Measurements from ENCODE around the gene CCDC30. TPM values are rescaled to one million over a fixed set of nuclear protein-coding genes. Genes with fewer than 3 reads are reported as not detected.
"Not testable (repeated sequence)": the region's sequence is repeated elsewhere in the genome, so short reads cannot be mapped to it uniquely, and the experiment has no call there.

CCDC30 gene
- total RNA-seq, 1 donor from 2014 or later = 0.26 TPM

GRCh38 chr1:42450061-42450460, 13.0 kb upstream of the CCDC30 start:
- no peak for DNase-seq (ENCODE audit: low read depth in 2 of 2)

GRCh38 chr1:42453386-42453785, 9.7 kb upstream of the CCDC30 start:
- no peak for DNase-seq (ENCODE audit: low read depth in 2 of 2)

- DNase-seq (ENCODE audit: low read depth in 2 of 2) = no peak
Observed at GRCh38 chr1:42454403-42454802, 8.7 kb upstream of the CCDC30 start.

GRCh38 chr1:42456010-42456753, 6.9 kb upstream of the CCDC30 start, which contains the start of the genes PPCS and ZMYND12:
Gene PPCS, plus strand, starts transcription at chr1:42456543. Its CDS starts 23 bp downstream, at chr1:42456566.
Gene ZMYND12, minus strand, starts transcription at chr1:42456022. Its CDS starts 25 bp downstream, at chr1:42455997.
- DNase-seq (ENCODE audit: low read depth in 2 of 2) = peak; percentile 76 to 87

GRCh38 chr1:42456754-42457089, 6.4 kb upstream of the CCDC30 start:
- DNase-seq (ENCODE audit: low read depth in 2 of 2) = peak in 1 of 2 donors; percentile 11

GRCh38 chr1:42461196-42461595, 1.9 kb upstream of the CCDC30 start:
- no peak for DNase-seq (ENCODE audit: low read depth in 2 of 2)

- no peak for DNase-seq (ENCODE audit: low read depth in 2 of 2)
Observed at GRCh38 chr1:42463921-42464320, 835 bp downstream of the CCDC30 start.

- no peak for DNase-seq (ENCODE audit: low read depth in 2 of 2)
Observed at GRCh38 chr1:42466030-42466429, 2.9 kb downstream of the CCDC30 start.

GRCh38 chr1:42469727-42470126, 6.6 kb downstream of the CCDC30 start:
- no peak for DNase-seq (ENCODE audit: low read depth in 2 of 2)

GRCh38 chr1:42476605-42477004, 13.5 kb downstream of the CCDC30 start:
- DNase-seq (ENCODE audit: low read depth in 2 of 2) = no peak

- not testable (repeated sequence) for DNase-seq (ENCODE audit: low read depth in 2 of 2)
Observed at GRCh38 chr1:42477354-42477753, 14.3 kb downstream of the CCDC30 start.

GRCh38 chr1:42477775-42478174, 14.7 kb downstream of the CCDC30 start:
- DNase-seq (ENCODE audit: low read depth in 2 of 2) = no peak

GRCh38 chr1:42479621-42480020, 16.5 kb downstream of the CCDC30 start:
- DNase-seq (ENCODE audit: low read depth in 2 of 2) = no peak

GRCh38 chr1:42480921-42481320, 17.8 kb downstream of the CCDC30 start:
- no peak for DNase-seq (ENCODE audit: low read depth in 2 of 2)

- no peak for DNase-seq (ENCODE audit: low read depth in 2 of 2)
Observed at GRCh38 chr1:42482635-42483153, 19.6 kb downstream of the CCDC30 start.

GRCh38 chr1:42484382-42484781, 21.3 kb downstream of the CCDC30 start:
- no peak for DNase-seq (ENCODE audit: low read depth in 2 of 2)

- no peak for DNase-seq (ENCODE audit: low read depth in 2 of 2)
Observed at GRCh38 chr1:42490237-42490636, 27.2 kb downstream of the CCDC30 start.

- DNase-seq (ENCODE audit: low read depth in 2 of 2) = not testable (repeated sequence)
Observed at GRCh38 chr1:42502031-42502430, 38.9 kb downstream of the CCDC30 start.

GRCh38 chr1:42504535-42505128, 41.5 kb downstream of the CCDC30 start:
- no peak for DNase-seq (ENCODE audit: low read depth in 2 of 2)

GRCh38 chr1:42506576-42506975, 43.5 kb downstream of the CCDC30 start:
- DNase-seq (ENCODE audit: low read depth in 2 of 2) = no peak

- DNase-seq (ENCODE audit: low read depth in 2 of 2) = peak in 1 of 2 donors; percentile 15
Observed at GRCh38 chr1:42511581-42512155, 48.6 kb downstream of the CCDC30 start.

- DNase-seq (ENCODE audit: low read depth in 2 of 2) = no peak
Observed at GRCh38 chr1:42518908-42519307, 55.8 kb downstream of the CCDC30 start.

- DNase-seq (ENCODE audit: low read depth in 2 of 2) = no peak
Observed at GRCh38 chr1:42523171-42523570, 60.1 kb downstream of the CCDC30 start.

All from dermis microvascular lymphatic vessel endothelial cell (primary cell).